K562 (cell line): ENCODE measurements around the gene ARMH3. TPM values are rescaled to one million over a fixed set of nuclear protein-coding genes. Genes with fewer than 3 reads are reported as not detected.
A peak's percentile ranks its signal among the peaks of the same experiment; 100 is the strongest.
"Not testable (repeated sequence)": the region's sequence is repeated elsewhere in the genome, so short reads cannot be mapped to it uniquely, and the experiment has no call there.

ENCODE experiments used
- ATAC-seq: fragments of 200-7000 bp; cut with Tn5 transposase; 3 replicates; pipeline ENCODE4 v1.9.1; 2020; ENCODE audit warnings: moderate library complexity
- BruUV-seq: library from RNA; stranded (reverse); fragments of 400-500 nt; replicated peaks from 2 replicates; lab custom pipeline; 2021; lab: Mats Ljungman, UMichigan
- CTCF ChIA-PET: fragments of 300-600 bp; formaldehyde crosslinking; extraction: SDS; loops from one replicate; lab custom pipeline; 2021; ENCODE audit warnings: low intra/inter-chr PET ratio; lab: Yijun Ruan, JAX
- POLR2A ChIA-PET: fragments of 300-600, 350-650 bp; sonication (Branson Sonifier 250); formaldehyde crosslinking; extraction: SDS; loops from one replicate; lab custom pipeline; 2021; ENCODE audit warnings: antibody characterized with exemption, inconsistent platforms; lab: Yijun Ruan, JAX
- DNase-seq, 4 experiments: peaks; one replicate each; pipeline versions ENCODE4 v3.0.0 to v3.0.0-alpha.2; 2011 to 2018; ENCODE audit warnings: low spot score in 3 of 4, mixed read lengths in 3 of 4; ENCODE audit errors: extremely low read depth in 1 of 4
- FAIRE-seq: peaks from 2 replicates; lab custom pipeline; 2011; peaks lifted over from hg19 to GRCh38; lab: Jason Lieb, UNC
- H2AFZ ChIP-seq: 2 replicates; pipeline ENCODE4 v1.6.0; 2011; ENCODE audit warnings: low read depth, low read length, control low read depth, inconsistent platforms
- H3K27ac ChIP-seq: fragments of 200-600 bp; 3 replicates; pipeline ENCODE4 v1.8.0; 2011; ENCODE audit warnings: low read depth, mild to moderate bottlenecking, control low read depth, inconsistent platforms, low read length, moderate library complexity, mixed read lengths; ENCODE audit errors: extremely low read depth
- H3K27me3 ChIP-seq, 2 experiments: fragments of 300-600 bp in 1 of 2; 2 replicates in 1 of 2; 3 replicates in 1 of 2; pipeline versions ENCODE4 v1.6.0 to v1.8.0; 2011; ENCODE audit warnings: inconsistent platforms in 2 of 2, low read length in 2 of 2, mild to moderate bottlenecking in 1 of 2, mixed read lengths in 1 of 2, moderate library complexity in 1 of 2; ENCODE audit not compliant: control insufficient read depth in 2 of 2, insufficient read depth in 2 of 2
- H3K36me3 ChIP-seq: fragments of 300-600 bp; 3 replicates; pipeline ENCODE4 v1.8.0; 2011; ENCODE audit warnings: mild to moderate bottlenecking, low read length, inconsistent platforms; ENCODE audit not compliant: control insufficient read depth, insufficient read depth
- H3K4me1 ChIP-seq, 2 experiments: fragments of 200-600 bp in 1 of 2; replicated peaks in 1 of 2; 2 replicates in 1 of 2; 3 replicates in 1 of 2; pipeline versions ENCODE4 v1.5.1 to v1.8.0; 2011; ENCODE audit warnings: inconsistent platforms in 2 of 2, low read length in 2 of 2, mild to moderate bottlenecking in 1 of 2, mixed read lengths in 1 of 2, moderate library complexity in 1 of 2; ENCODE audit not compliant: control insufficient read depth in 2 of 2, insufficient read depth in 2 of 2
- H3K4me2 ChIP-seq: 2 replicates; pipeline ENCODE4 v1.6.1; 2011; ENCODE audit warnings: low read length, control low read depth, inconsistent platforms, mixed read lengths; ENCODE audit not compliant: insufficient read depth
- H3K4me3 ChIP-seq: fragments of 200-600 bp; sonication (generic), shearing (Covaris generic); 2 replicates; pipeline ENCODE4 v1.5.1; 2016; ENCODE audit warnings: control low read depth, inconsistent platforms
- H3K79me2 ChIP-seq: fragments of 200-600 bp; 3 replicates; pipeline ENCODE4 v1.8.0; 2011; ENCODE audit warnings: low read length, inconsistent platforms; ENCODE audit not compliant: control insufficient read depth, insufficient read depth
- H3K9ac ChIP-seq, 2 experiments: 2 replicates each; pipeline versions ENCODE4 v1.6.0 to v1.6.1; 2011; ENCODE audit warnings: low read depth in 2 of 2, low read length in 2 of 2, control low read depth in 1 of 2, inconsistent platforms in 1 of 2, mild to moderate bottlenecking in 1 of 2, mixed read lengths in 1 of 2; ENCODE audit not compliant: insufficient read depth in 1 of 2
- H3K9me1 ChIP-seq: one replicate; pipeline ENCODE4 v1.6.0; 2011; ENCODE audit warnings: inconsistent platforms, mild to moderate bottlenecking, low read length, moderate library complexity; ENCODE audit not compliant: control insufficient read depth, insufficient read depth
- H3K9me3 ChIP-seq: replicated peaks from 2 replicates; pipeline ENCODE4 v1.5.1; 2011; ENCODE audit warnings: low read depth, low read length, inconsistent platforms; ENCODE audit not compliant: control insufficient read depth, insufficient read depth
- H4K20me1 ChIP-seq: replicated peaks from 2 replicates; pipeline ENCODE4 v1.6.1; 2011; ENCODE audit warnings: low read length, inconsistent platforms, mixed read lengths; ENCODE audit not compliant: control insufficient read depth, insufficient read depth
- MEF2A ChIP-seq: IDR thresholded peaks from 2 replicates; pipeline ENCODE4 v1.6.1; 2011; ENCODE audit warnings: low read depth, mild to moderate bottlenecking, low read length, moderate library complexity; ENCODE audit not compliant: control insufficient read depth
- ZNF224 ChIP-seq: sonication (generic); formaldehyde crosslinking; IDR thresholded peaks from 2 replicates; pipeline ENCODE4 v1.8.0; 2022; ENCODE audit warnings: mild to moderate bottlenecking, missing genetic modification reagents
- ZNF512 ChIP-seq: IDR thresholded peaks from 2 replicates; pipeline ENCODE4 v1.6.1; 2016; ENCODE audit warnings: missing genetic modification characterization, missing compliant biosample characterization
- WGBS: fragments of 100-300 bp; shearing (Covaris generic); methylation state at CpG from one replicate; pipeline ENCODE4 v1.1.6; 2016; ENCODE audit warnings: low coverage, mixed read lengths; ENCODE audit not compliant: insufficient coverage; ENCODE audit errors: missing lambda C conversion rate; 5-methylcytosine and 5-hydroxymethylcytosine counted together
- in situ Hi-C: fragments of 300-500 bp; cut with MboI; formaldehyde crosslinking; loops from 4 replicates; pipeline ENCODE4 v1.15.0; 2018; ENCODE audit warnings: inconsistent platforms, mixed read lengths
- intact Hi-C: fragments of 100-400 bp; cut with micrococcal nuclease; formaldehyde crosslinking; loops from 2 replicates; pipeline ENCODE4 v1.14.2; 2022
- polyA plus RNA-seq, 8 experiments: library from polyadenylated mRNA; depleted of rRNA in 4 of 8; stranded (reverse) in 5 of 8; unstranded in 3 of 8; fragments of >200 nt; fragmentation: Nextera tagmentation in 2 of 8; fragmentation: Illumina TruSeq in 1 of 8; extraction: Ambion mirVana in 2 of 8; extraction: Trizol in 1 of 8; gene quantifications; 2 replicates each; pipeline versions ENCODE4 v1.2.1 to v1.2.3, GENCODE V29; 2011 to 2014; ENCODE audit warnings: inconsistent platforms in 1 of 8, missing spikeins in 1 of 8
- total RNA-seq, 7 experiments: library from RNA; depleted of rRNA in 6 of 7; stranded (reverse); fragments of >200 nt in 6 of 7; fragmentation: Illumina TruSeq in 2 of 7; extraction: Trizol in 2 of 7; gene quantifications; 2 replicates each; pipeline versions ENCODE4 v1.2.1 to v1.2.3, GENCODE V29; 2011 to 2021; ENCODE audit warnings: low replicate concordance in 1 of 7

The ARMH3 gene
- total and polyA plus RNA-seq, 9 of the 15 experiments (the other 6 are each of a cell fraction or from before 2014, with no cell fraction given), result 0.29 to 0.73 TPM; not detected in 7

- H3K9me3 ChIP-seq, ATAC-seq, CTCF ChIA-PET: not testable (repeated sequence)
- Histone ChIP-seq H3K27ac (peak overlapping the region; percentile 88), H3K4me2 (peak overlapping the region; percentile 89)
- 0 out of 2 replicates have a peak, but pooled peaks have one; percentile 2 for TF ChIP-seq ZNF224 (CRISPR knock-in tag)
- TF ChIP-seq, all 486 proteins: peak for 1; not testable (repeated sequence) for 485
- POLR2A ChIA-PET, result interaction anchor here (0.7 to 1.8 kb wide), 7 partner anchors 8 to 233 kb away, joined by 3 to 10 read pairs (median 4); no protein-coding TSS in a partner anchor
- Histone ChIP-seq H2AFZ (peak overlapping the region; percentile 99), H3K79me2 (peaks cover 42% of the 10 kb centered on the region), H3K9ac (peak overlapping the region; percentile 78 to 94), H3K4me1 (peaks cover 10 to 26% of the 10 kb centered on the region in 2 experiments; a peak in 4 of 5 replicates), H3K4me3 (peak overlapping the region; percentile 81)
- FAIRE-seq, H4K20me1 ChIP-seq, H3K9me1 ChIP-seq, H3K27me3 ChIP-seq, in situ Hi-C loops, H3K36me3 ChIP-seq, BruUV-seq, DNase-seq: not testable (repeated sequence)
- 39% methylated on average over 28 of the region's 34 CpGs for WGBS
- intact Hi-C loops, result loop anchor here (5.0 to 10.0 kb wide), 2 partner anchors 213 to 990 kb away; partner anchors contain the start of genes KAZALD1 and KCNIP2
These were observed 909 bp downstream of the ARMH3 start for GRCh38 chr10:102054881-102055646.

GRCh38 chr10:102046095-102046494, 9.9 kb downstream of the ARMH3 start:
- Histone ChIP-seq H4K20me1 (no peaks in the 10 kb centered on the region), H3K36me3 (no peaks in the 10 kb centered on the region; the same call in 2 of the 3 replicates), H2AFZ (no peak overlapping the region), H3K9me3 (no peaks in the 10 kb centered on the region), H3K4me3 (no peak overlapping the region), H3K9ac (no peak overlapping the region), H3K79me2 (peaks cover 27% of the 10 kb centered on the region), H3K27ac (no peak overlapping the region), H3K4me1 (no peaks in the 10 kb centered on the region; a peak in 3 of 5 replicates), H3K27me3 (no peaks in the 10 kb centered on the region), H3K9me1 (no peaks in the 10 kb centered on the region), H3K4me2 (no peak overlapping the region)
- 80% methylated on average over 2 of the region's 2 CpGs for WGBS
- TF ChIP-seq MEF2A (no peak), ZNF512 (tag) (peak; percentile 77)
- BruUV-seq, result no TSS peak
- no peak for ATAC-seq
- ChIA-PET POLR2A (interaction anchor here (1.3 kb wide), 1 partner anchor 10 kb away, joined by 10 read pairs; the partner anchor contains the start of gene ARMH3), CTCF (interaction anchor here (0.5 to 0.6 kb wide), 2 partner anchors 39 to 876 kb away, joined by 3 to 7 read pairs; no protein-coding TSS in a partner anchor)
- no peak for FAIRE-seq
- intact Hi-C loops, result no loop called here
- no peak for DNase-seq
- in situ Hi-C loops, result loop anchor here (25.0 kb wide), 1 partner anchor 1059 kb away; the partner anchor contains the start of genes LZTS2, MRPL43 and TWNK
